Renal pelvis (tissue), 12 donors: ENCODE data around the gene PPP2R5B. TPM values are rescaled to one million over a fixed set of nuclear protein-coding genes. Genes with fewer than 3 reads are reported as not detected.

ENCODE experiments used
- DNase-seq: peaks from one replicate; pipeline ENCODE4 v3.0.0-alpha.2; 2013
- long read RNA-seq, 16 experiments: transcript quantifications; one replicate each; lab custom pipeline, GENCODE V29; 2026
- polyA plus RNA-seq, 3 donors: library from polyadenylated mRNA; unstranded; fragments of 120-200 nt; gene quantifications; one replicate each; pipeline ENCODE4 v1.2.1, GENCODE V29; 2013; ENCODE audit not compliant: insufficient read length in 3 of 3

PPP2R5B gene
- polyA plus RNA-seq, result 10 to 100 TPM; 14.7 to 18.4 (median 17.7) TPM
- long read RNA-seq, donor 1, partial matches to known transcripts, result 0 of 1 reads
- long read RNA-seq, donor 1, other reads (novel, unspliced or antisense), result 0 of 1 reads
- long read RNA-seq, donor 2, transcript PPP2R5B-201 (14 exons, 2,745 nt), result major isoform, 6 of 12 reads
- long read RNA-seq, donor 2, partial matches to known transcripts, result 6 of 12 reads
- long read RNA-seq, donor 2, other reads (novel, unspliced or antisense), result 0 of 12 reads
- long read RNA-seq, donor 3, partial matches to known transcripts, result 0 of 1 reads
- long read RNA-seq, donor 3, other reads (novel, unspliced or antisense), result 0 of 1 reads
- long read RNA-seq, donor 4, partial matches to known transcripts, result 5 of 7 reads
- long read RNA-seq, donor 4, other reads (novel, unspliced or antisense), result 0 of 7 reads
- long read RNA-seq, donor 5, partial matches to known transcripts, result 0 of 1 reads
- long read RNA-seq, donor 5, other reads (novel, unspliced or antisense), result 0 of 1 reads
- long read RNA-seq, donor 6, partial matches to known transcripts, result 0 of 7 reads
- long read RNA-seq, donor 6, other reads (novel, unspliced or antisense), result 5 of 7 reads
- long read RNA-seq, donor 7, result 0 reads
- long read RNA-seq, donor 8, result 0 reads
- long read RNA-seq, donor 9, partial matches to known transcripts, result 0 of 3 reads
- long read RNA-seq, donor 9, other reads (novel, unspliced or antisense), result 0 of 3 reads
- long read RNA-seq, donor 10, partial matches to known transcripts, result 0 of 2 reads
- long read RNA-seq, donor 10, other reads (novel, unspliced or antisense), result 0 of 2 reads
- long read RNA-seq, donor 11, partial matches to known transcripts, result 0 of 2 reads
- long read RNA-seq, donor 11, other reads (novel, unspliced or antisense), result 0 of 2 reads
- long read RNA-seq, donor 12, result 0 reads
- long read RNA-seq, donor 13, result 0 reads
- long read RNA-seq, donor 14, result 0 reads
- long read RNA-seq, donor 15, partial matches to known transcripts, result 6 of 10 reads
- long read RNA-seq, donor 15, other reads (novel, unspliced or antisense), result 0 of 10 reads
- long read RNA-seq, donor 16, partial matches to known transcripts, result 6 of 7 reads
- long read RNA-seq, donor 16, other reads (novel, unspliced or antisense), result 0 of 7 reads

DNA sequence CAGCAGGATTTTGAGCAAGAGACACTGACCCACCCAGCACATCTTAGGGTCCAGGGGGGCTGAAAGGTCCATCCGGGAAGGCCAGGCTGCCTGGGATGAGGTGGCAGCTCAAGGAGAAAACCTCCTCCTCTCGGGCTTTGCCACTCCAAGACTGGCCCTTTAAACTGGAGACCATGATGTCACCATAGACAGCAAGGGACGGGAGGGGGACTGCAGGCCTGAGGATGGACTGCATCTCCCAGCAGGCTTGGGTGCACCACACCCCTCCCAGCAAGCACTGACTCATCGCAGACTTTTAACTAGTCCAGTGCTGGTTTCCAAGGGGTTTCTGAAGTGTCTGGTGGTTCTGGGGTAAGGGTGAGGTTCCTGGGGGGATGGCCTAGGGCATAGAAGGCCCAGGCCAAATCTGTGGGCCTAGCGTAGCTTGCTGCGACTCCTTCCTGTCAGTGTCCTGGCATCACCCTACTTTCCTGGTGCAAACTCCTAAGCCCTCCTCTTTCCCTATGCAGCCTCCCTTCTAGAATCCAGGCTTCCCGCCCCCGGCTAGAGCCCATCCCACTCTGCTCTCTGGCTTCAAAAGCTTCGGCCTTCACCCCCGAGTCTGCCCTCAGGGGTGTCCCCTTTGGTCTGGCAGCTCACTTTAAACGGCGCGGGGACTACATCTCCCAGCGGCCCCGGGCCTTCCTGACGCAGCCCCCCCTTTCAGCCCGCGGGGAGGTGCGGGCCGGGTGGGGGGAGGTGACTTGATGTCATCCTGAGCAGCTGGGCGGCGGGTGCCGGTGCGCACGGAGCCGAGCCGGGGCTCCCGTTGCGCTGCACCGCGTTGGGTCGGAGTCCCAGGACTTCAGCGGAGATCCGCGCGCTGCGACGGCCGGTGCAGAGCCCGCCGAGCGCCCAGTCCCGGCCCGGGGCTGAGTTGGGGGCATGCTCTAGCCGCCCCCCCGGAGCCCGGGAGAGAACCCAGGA is at the start of gene PPP2R5B:
Gene PPP2R5B (plus strand): TSS at position 746 of the 966 bp plus-strand sequence. CDS start 1,046 bp downstream, outside the sequence.
- peak; percentile 91 for DNase-seq

DNA sequence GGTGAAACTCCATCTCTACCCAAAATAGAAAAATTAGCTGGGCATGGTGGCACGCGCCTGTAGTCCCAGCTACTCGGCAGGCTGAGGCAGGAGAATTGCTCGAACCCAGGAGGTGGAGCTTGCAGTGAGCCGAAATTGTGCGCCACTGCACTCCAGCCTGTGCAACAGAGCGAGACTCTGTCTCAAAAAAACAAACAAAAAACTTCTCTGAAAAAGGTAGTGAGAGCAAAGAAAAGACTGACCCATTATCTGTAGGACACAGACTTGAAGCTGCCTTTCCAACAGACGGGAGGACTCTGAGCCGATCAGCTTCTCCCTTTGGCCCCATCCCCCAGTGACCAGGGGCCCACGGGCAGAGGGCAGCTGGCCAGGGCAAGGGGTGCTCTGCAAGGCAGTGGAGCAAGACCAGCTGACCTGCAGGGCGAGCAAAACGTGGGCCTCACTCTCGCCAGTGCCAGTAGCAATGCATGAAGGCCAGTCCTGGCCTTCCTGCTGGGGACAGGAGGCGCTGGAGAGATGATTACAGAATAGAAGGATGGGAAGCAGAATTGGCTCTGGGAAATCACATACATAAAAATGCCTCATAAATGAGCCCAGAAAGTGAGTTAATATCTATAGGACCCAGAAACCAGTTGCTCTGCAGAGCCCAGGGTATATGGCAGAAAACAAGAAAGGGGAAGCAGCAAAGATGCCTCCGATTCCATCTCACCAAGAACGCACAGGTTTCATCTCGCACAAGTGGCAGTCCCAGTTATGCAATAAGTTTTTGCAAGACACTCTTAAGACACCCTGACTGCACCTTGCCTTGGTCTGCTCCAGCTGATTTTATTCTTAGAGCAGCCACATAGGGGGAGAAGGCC is 48.9 kb upstream of the PPP2R5B start:
- no peak for DNase-seq

DNA sequence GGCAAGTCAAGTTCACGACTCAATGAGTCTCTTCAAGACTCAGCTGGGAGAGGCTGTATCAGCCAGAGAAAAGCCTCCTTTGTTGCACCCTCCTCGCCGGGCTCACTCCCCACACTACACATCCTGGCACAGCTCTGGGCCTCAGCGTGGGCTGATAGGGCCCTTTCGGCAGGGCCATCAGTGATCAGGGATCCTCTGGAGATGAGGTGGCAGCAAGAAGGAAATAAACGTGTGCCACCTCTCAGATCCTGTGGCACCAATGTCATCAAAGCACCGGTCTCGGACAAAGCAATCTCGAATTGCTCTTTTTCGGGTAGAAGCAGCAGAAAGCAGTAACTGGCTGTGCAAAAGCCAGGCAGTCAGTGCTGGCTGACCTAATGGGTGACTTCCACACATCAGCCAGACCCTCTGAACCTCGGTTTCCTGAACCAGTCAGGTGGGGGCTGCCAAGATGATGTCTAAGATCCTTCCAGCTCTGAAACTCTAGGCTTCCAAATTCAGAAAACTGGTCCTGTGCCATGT is 48.2 kb upstream of the PPP2R5B start:
- no peak for DNase-seq

DNA sequence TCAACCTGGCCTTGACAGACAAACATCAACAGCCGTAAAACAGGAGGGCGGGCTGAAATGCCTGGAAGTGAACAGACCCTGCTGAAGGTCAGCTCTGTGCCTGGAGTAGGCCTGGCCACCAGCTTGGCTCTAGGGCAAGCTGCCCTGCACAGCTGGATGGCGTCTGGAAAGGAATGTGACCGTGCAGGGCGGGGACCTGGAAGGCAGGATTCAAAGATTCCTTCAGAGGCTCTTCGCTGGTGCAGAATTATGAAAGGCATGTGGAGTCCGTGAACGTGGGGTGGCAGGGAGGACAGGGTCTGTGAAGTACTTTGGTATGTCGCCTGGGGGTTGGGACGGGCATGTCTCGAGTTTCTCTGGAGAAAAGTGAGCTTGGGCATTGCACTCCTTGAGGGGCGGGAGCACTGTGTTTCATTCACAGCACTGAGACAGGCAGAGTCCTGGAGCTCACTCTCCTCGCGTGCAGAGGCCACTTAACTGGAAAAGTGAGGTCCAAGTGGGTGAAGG is 47.6 kb upstream of the PPP2R5B start:
- peak; percentile 61 for DNase-seq

DNA sequence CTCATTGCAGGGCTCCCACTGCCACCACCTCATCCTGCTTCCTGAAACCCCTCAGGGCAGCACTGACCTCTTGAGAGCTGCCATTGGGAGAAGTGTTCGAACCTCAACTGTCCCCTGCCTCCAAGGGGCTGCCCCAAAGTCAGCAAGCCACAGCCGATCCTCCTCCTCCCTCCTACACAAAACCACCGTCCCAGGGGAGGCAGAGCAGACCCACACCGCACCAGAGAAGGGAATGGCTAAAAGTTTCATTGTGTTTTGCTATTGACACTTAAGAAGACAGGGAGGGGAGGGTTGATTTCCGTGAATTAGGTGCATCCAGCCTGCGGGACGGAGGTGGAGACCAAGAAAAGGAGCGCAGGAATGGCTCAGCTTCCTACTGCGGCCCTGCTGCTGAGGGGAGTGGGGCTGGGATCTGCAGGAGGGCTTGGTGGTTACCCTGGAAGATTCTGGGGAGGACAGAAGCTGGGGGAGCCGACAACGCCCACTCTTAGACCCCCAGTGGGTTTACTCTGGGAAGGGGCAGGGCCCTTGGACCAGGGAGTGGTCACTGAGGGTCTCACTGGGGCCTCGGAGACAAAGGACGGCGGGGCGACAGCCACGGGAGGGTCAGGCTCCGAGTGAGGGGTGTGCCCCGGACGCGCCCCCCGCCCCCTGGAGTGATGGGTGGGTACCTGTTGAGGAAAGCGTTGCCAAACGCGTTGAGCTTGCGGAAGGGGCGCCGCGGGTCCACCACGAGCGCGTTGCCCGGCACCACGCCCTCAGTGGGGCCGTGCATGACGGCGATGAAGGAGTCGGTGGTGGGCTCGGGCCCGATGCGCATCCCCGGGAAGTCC is 46.9 kb upstream of the PPP2R5B start:
- DNase-seq, result no peak

DNA sequence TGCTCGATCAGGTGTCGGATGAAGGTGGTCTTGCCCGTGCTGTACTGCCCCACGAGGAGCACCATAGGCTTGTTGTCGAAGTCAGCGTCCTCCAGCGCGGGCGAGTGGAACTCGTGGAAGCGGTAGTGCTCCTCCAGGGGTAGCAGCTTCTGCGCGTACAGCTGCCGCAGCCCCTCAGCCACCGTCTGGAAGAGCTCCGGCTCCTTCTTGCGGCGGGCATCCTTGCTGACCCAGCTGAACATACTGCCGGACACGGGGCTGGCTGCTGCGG is 46.3 kb upstream of the PPP2R5B start:
- DNase-seq, result no peak

DNA sequence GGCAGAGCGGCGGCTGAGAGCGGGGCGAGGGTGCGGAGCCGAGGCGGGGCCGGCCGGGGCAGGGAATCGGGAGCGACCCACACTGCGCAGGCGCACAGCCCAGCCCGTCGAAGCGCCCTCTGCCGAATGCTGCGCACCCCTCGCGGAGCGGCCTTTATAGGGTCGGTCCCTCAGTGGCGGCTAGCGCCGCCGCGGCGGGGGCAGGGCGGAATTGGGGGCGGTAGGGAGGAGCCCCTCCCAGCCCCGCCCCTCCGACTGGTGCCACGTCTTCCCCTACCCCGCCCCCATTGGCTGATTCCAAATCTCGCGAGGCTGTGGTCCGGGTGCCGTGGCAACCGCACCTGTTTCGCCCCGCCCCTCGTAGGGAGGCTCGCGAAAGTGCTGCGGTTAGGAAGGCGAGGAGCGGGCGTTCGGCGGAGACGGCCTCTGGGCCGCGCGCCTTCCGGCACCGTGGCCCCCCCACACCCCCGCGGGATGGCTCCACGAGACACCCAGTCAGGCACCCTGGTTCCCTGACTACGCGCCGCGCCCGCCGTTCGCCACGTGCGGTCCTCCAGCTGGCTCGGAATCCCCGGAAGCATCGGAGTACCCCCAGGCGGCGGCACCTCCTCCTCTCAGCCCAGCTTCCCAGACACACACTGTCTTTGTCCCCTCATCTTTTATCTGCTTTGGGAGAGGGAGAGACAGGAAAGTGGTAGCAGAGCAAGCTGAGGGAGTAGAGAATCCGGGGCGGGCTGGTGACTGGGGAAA is 45.8 kb upstream of the PPP2R5B start, which contains the start of gene EHD1:
Gene EHD1 (minus strand): TSS at position 128 of the 750 bp plus-strand sequence. CDS start 157 bp downstream, outside the sequence.
- peak; percentile 98 for DNase-seq

DNA sequence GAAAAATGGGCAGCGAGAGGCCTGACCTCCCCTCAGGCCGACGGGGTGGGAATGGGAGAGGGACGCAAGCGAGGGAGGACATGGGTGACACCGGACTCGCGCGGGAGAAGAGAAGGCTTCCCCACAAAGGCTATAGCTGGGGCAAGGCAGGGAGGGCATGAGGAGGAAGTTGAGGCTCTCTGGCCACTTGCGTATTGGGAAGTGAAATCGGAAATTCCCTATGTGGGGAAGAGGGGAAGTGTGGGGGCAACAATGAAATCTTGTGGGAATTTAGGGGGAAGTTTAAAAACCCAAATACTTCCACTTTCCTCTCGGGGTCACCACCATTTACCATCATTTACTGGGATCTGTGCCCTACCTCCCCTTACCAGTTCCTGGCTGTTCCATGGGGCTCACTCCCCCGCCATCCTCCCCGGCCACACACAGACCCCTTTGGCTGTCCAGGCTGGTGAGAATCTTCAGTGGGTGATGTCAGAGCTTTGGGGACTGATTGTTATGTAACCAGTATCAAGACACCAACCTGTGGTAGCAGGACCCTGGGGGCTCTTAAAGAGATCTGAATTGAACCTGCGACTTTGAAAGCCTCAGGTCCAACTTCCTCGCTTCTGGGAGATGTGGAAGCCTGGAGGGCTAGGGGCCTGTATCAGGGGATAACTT is 45.1 kb upstream of the PPP2R5B start:
- DNase-seq, result no peak

DNA sequence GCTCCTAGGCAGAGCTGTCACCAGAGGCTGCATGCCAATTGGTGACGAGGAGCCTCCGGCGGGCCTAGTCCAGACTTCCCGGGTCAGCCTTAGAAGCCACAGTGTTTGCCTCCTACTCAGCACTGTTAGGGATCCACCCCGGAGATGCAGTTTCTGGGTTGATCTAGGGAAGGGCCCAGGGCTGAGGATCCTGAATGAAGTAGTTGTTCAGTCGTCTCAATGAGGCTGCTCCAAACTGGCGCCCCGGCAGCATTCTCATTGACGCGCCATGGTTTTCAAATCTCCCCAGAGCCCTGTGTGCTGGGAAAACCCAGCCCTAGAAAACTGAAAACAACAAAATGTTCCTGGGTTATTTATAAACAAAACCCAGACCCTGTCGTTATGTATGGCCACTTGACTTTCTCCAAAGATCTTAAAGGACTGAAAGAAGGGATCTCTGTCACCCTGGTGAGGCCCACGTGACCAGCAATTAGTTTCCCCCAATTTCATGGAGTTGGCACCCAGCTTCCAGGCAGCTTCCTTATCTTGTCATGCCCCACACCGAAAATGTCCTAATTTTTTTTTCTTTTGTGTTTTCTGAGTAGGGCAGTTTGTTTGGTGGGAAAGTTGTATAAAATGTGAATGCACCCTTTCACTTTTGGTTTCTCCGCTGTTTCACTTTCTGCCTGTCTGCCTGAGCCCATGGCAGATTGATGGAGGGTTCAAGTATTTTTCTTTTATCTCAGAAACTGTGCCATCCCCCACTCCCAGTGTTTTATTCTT is 44.1 kb upstream of the PPP2R5B start:
- DNase-seq, result no peak

DNA sequence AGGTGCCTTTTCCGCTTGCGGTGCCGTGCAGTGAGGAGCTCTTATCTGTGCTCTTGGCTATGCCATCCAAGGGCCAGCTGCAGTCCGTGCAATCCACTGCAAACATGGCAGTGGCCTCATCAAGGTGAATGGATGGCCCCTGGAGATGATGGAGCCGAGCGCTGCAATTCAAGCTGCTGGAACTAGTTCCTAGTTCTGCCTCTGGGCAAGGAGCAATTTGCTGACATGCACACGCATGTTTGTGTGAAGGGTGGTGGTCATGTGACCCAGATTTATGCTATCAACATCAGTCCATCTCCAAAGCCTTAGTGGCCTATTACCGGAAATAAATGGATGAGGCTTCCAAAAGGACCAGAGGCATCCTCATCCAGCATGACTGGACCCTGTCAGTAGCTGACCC is 43.0 kb upstream of the PPP2R5B start:
- DNase-seq, result no peak

DNA sequence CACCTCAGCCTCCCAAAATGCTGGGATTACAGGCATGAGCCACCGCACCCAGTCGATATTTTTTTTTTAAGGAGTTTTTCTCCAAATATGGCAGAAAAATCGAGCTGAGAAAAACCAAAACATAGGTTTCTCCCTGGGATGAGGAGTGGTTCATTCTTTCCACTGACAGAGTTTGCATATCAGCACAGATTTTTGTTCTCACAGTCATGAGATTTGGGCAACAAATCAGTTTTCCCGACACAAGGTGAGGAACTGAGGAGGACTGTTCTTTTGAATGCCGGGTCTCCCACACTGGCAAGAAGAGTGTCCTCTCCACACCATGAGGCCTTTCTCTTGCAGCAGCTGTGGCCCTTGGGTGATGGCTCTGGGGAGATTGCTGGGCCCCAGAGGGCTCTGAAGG is 42.2 kb upstream of the PPP2R5B start:
- DNase-seq, result no peak

DNA sequence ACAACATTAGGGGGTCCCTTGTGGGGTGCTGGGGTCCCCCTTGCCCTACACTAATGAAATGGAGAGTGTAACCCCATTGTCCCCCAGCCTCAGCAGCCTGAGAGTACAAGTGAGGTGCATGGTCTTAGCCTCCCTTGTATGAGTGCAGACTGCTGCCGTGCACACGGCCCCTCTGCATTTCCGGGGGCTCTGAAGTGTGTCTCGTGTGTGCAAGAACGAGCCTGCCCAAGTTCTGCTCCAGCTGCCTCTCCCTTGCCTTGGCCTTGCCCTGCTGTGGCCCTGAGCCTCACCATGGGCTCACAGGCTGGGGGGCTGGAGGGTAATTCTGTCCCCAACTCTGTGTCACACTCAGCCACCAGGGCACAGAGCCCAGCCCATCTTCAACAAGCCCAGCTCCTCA is 40.9 kb upstream of the PPP2R5B start:
- no peak for DNase-seq

DNA sequence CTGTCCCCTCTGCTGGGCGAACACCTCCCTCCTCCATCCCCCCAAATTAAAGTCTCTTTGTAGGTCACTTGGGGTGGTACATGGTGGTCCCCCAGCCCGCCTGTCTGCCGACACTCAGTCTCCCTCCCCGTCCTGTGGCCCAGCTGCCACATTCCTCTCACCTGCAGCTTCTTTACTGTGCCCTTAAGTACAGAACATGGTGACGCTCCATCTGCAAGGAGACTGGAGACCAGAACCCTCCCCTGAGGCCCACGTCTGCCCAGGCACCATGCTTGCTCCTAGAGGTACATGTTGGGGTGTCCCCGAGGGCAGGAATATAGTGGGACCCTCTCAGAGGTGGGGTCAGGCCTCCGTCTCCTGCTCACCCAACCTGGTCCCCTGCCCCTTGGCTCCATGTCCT is 40.5 kb upstream of the PPP2R5B start:
- no peak for DNase-seq

DNA sequence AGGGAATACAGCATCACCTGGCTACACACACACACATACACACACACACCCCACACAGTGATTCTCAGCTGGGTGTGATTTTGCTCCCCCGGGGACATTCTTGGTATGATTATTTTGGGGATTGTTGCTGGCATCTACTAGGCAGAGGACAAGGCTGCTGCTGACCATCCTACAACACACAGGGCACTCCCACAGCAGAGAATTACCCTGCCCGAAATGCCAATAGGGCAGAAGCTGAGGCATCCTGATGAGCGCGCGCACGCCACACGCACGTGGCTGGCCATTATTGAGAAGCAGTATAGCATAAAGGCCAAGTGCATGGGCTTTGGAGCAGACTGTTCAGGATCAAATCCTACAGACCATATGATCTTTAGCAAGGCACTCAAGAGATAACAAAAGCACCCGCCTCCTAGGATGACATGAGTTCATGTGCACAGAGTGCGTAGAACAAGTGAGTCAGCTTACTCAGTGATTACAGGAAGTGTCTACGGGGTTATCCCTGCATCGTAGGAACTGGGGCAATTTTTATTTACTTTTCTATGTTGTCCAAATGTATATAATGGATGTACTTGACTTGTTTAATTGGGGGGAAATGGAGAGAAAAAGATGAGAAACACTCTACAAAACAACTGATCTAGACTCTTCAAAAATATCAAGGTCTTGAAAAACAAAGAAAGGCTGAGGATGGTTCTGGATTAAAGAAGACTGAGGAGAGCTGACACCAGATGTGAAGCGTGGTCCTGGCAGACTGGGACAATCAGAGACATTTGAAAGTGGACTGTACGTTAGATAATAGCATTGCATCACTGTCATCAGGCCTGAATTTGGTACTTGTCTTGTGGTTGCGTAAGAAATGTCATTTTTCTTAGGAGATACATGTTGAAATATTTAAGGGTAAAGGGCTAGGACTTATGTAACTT is 38.9 kb upstream of the PPP2R5B start:
- DNase-seq, result no peak

DNA sequence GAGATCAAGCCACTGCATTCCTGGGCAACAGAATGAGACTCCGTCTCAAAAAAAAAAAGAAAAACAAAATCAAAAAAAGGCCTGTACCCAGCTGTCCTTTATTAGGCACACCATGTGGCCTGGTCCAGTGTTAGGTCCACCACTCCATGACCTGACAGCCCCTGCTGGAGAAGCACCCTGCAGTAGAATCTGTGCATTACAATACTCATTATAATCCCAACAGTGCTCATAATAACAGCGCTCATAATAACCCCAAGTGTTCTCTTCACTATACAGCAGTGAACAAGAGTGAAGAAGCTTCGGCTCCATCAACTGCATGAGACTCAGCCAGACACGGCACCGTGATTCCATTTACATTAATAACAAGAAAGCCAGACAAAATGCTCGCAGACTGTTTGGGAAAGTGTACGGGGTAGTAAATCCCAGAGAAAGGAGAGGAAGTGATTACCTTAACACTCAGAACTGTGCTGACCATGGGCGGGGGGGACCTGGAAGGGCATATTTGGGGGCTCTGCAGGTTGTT is 37.2 kb upstream of the PPP2R5B start:
- no peak for DNase-seq
